Measurements from ENCODE around the gene ERN2.

DNA sequence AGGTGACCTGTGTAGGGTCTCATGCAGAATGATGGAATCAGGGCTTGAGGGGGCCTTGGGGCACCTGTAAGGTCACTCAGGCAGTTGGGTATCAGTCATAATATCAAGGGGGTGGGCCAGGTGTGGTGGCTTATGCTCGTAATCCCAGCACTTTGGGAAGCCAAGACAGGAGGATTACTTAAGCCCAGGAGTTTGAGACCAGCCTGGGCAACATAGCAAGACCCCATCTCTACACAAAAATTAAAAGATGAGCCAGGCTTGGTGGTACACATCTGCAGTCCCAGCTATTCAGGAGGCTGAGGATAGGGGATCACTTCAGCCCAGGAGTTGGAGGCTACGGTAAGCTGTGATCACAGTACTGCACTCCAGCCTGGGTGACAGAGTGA is 7.5 kb downstream of the ERN2 start:
- no peak for TF ChIP-seq POLR2A (IDR thresholded peaks at IDR 0.05)
- TF ChIP-seq, protein P1, sequence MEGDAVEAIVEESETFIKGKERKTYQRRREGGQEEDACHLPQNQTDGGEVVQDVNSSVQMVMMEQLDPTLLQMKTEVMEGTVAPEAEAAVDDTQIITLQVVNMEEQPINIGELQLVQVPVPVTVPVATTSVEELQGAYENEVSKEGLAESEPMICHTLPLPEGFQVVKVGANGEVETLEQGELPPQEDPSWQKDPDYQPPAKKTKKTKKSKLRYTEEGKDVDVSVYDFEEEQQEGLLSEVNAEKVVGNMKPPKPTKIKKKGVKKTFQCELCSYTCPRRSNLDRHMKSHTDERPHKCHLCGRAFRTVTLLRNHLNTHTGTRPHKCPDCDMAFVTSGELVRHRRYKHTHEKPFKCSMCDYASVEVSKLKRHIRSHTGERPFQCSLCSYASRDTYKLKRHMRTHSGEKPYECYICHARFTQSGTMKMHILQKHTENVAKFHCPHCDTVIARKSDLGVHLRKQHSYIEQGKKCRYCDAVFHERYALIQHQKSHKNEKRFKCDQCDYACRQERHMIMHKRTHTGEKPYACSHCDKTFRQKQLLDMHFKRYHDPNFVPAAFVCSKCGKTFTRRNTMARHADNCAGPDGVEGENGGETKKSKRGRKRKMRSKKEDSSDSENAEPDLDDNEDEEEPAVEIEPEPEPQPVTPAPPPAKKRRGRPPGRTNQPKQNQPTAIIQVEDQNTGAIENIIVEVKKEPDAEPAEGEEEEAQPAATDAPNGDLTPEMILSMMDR (IDR thresholded peaks at IDR 0.05): no peak

Data from vagina (tissue), 2 donors.